Thymus (tissue), 11 donors: ENCODE data around the gene TOP3A. TPM values are rescaled to one million over a fixed set of nuclear protein-coding genes. Genes with fewer than 3 reads are reported as not detected.
"Not testable (repeated sequence)": the region's sequence is repeated elsewhere in the genome, so short reads cannot be mapped to it uniquely, and the experiment has no call there.

Experiments used
- DNase-seq, 9 donors: peaks; one replicate each; pipeline ENCODE4 v3.0.0-alpha.2; 2013; ENCODE audit warnings: low spot score in 9 of 9, low read depth in 6 of 9, missing footprints in 1 of 9
- H3K27ac ChIP-seq, 2 donors: one replicate each; pipeline ENCODE4 v1.5.1; 2013; ENCODE audit warnings: control low read depth in 1 of 2, low read depth in 1 of 2, low read length in 1 of 2, mild to moderate bottlenecking in 1 of 2, moderate library complexity in 1 of 2
- H3K27me3 ChIP-seq, 2 donors: one replicate each; pipeline ENCODE4 v1.5.1; 2013; ENCODE audit warnings: low read length in 1 of 2; ENCODE audit not compliant: control insufficient read depth in 2 of 2, insufficient read depth in 1 of 2
- H3K36me3 ChIP-seq, 2 donors: one replicate each; pipeline ENCODE4 v1.5.1; 2013; ENCODE audit warnings: low read length in 1 of 2, mild to moderate bottlenecking in 1 of 2, moderate library complexity in 1 of 2; ENCODE audit not compliant: control insufficient read depth in 2 of 2, insufficient read depth in 2 of 2
- H3K4me1 ChIP-seq, 2 donors: one replicate each; pipeline ENCODE4 v1.5.1; 2013; ENCODE audit warnings: low read length in 2 of 2; ENCODE audit not compliant: control insufficient read depth in 2 of 2, insufficient read depth in 2 of 2
- H3K4me3 ChIP-seq, 2 donors: one replicate each; pipeline ENCODE4 v1.5.1; 2013; ENCODE audit warnings: low read length in 2 of 2, control low read depth in 1 of 2, mild to moderate bottlenecking in 1 of 2
- H3K9me3 ChIP-seq, 2 donors: one replicate each; pipeline ENCODE4 v1.5.1; 2013; ENCODE audit warnings: low read length in 1 of 2, mild to moderate bottlenecking in 1 of 2; ENCODE audit not compliant: control insufficient read depth in 2 of 2, insufficient read depth in 1 of 2
- WGBS: extraction: QIAGEN DNeasy Blood & Tissue Kit; methylation state at CpG from one replicate; pipeline ENCODE4 v1.1.7; 2013; 5-methylcytosine and 5-hydroxymethylcytosine counted together
- polyA plus RNA-seq: library from polyadenylated mRNA; stranded (reverse); fragments of 200-250 nt; gene quantifications from one replicate; pipeline ENCODE4 v1.2.3, GENCODE V29; 2013
- total RNA-seq: library from RNA; stranded (reverse); fragments of 120-200 nt; gene quantifications from one replicate; pipeline ENCODE4 v1.2.4, GENCODE V29; 2013
- donor health status: healthy.

The TOP3A gene
- total and polyA plus RNA-seq, 2 donors, result 22.6 to 23.5 TPM

GRCh38 chr17:18318771-18319450, 4.1 kb upstream of the TOP3A start:
- Histone ChIP-seq H3K36me3 (peaks cover 32 to 33% of the 10 kb centered on the region in 2 donors), H3K27me3 (no peaks in the 10 kb centered on the region), H3K27ac (no peak overlapping the region), H3K4me1 (peaks cover 14 to 37% of the 10 kb centered on the region in 2 donors), H3K9me3 (peaks cover 0 to 5% of the 10 kb centered on the region in 2 donors), H3K4me3 (no peak overlapping the region)
- DNase-seq, result no peak
- 96% methylated on average over 18 of the region's 18 CpGs for WGBS

GRCh38 chr17:18318117-18318516, 3.3 kb upstream of the TOP3A start:
- Histone ChIP-seq H3K27me3 (no peaks in the 10 kb centered on the region), H3K9me3 (peaks cover 0 to 5% of the 10 kb centered on the region in 2 donors), H3K27ac (no peak overlapping the region), H3K4me1 (peaks cover 21 to 45% of the 10 kb centered on the region in 2 donors), H3K4me3 (no peak overlapping the region), H3K36me3 (peaks cover 24 to 27% of the 10 kb centered on the region in 2 donors)
- no peak for DNase-seq
- 97% methylated on average over 7 of the region's 7 CpGs for WGBS

- no peak for DNase-seq
- 76% methylated on average over 11 of the region's 11 CpGs for WGBS
- Histone ChIP-seq H3K27me3 (no peaks in the 10 kb centered on the region), H3K4me3 (peak overlapping the region; percentile 83 to 99), H3K27ac (peak overlapping the region; percentile 86 to 99), H3K9me3 (peaks cover 0 to 5% of the 10 kb centered on the region in 2 donors), H3K36me3 (peaks cover 25 to 33% of the 10 kb centered on the region in 2 donors), H3K4me1 (peaks cover 27 to 56% of the 10 kb centered on the region in 2 donors)
These were observed 1.2 kb upstream of the TOP3A start for GRCh38 chr17:18315961-18316360.

- peak overlapping the region; percentile 86 to 99 for H3K27ac ChIP-seq
- peaks cover 0 to 5% of the 10 kb centered on the region in 2 donors for H3K9me3 ChIP-seq
- DNase-seq, result peak in 3 of 9 donors; percentile 4 to 13 (median 5)
- 7% methylated on average over 18 of the region's 18 CpGs for WGBS
- peaks cover 27 to 56% of the 10 kb centered on the region in 2 donors for H3K4me1 ChIP-seq
- no peaks in the 10 kb centered on the region for H3K27me3 ChIP-seq
- H3K4me3 ChIP-seq, result peak overlapping the region; percentile 83 to 99
- peaks cover 23 to 33% of the 10 kb centered on the region in 2 donors for H3K36me3 ChIP-seq
These were observed 748 bp upstream of the TOP3A start for GRCh38 chr17:18315562-18315922.

GRCh38 chr17:18314059-18314730, 599 bp downstream of the TOP3A start:
- peak in 5 of 9 donors; percentile 15 to 34 (median 19) for DNase-seq
- Histone ChIP-seq H3K4me1 (peaks cover 22 to 53% of the 10 kb centered on the region in 2 donors), H3K4me3 (peak overlapping the region; percentile 83 to 99), H3K27ac (peak overlapping the region; percentile 86 to 99), H3K36me3 (peaks cover 19 to 32% of the 10 kb centered on the region in 2 donors), H3K9me3 (peaks cover 0 to 5% of the 10 kb centered on the region in 2 donors), H3K27me3 (no peaks in the 10 kb centered on the region)
- under 1% methylated on average over 39 of the region's 39 CpGs for WGBS

GRCh38 chr17:18309202-18309601, 5.6 kb downstream of the TOP3A start:
- peaks cover 15 to 22% of the 10 kb centered on the region in 2 donors for H3K4me1 ChIP-seq
- no peaks in the 10 kb centered on the region for H3K9me3 ChIP-seq
- H3K27ac ChIP-seq, result no peak overlapping the region
- no peak overlapping the region for H3K4me3 ChIP-seq
- DNase-seq, result no peak
- peaks cover 35 to 54% of the 10 kb centered on the region in 2 donors for H3K36me3 ChIP-seq
- no peaks in the 10 kb centered on the region for H3K27me3 ChIP-seq
- 96% methylated on average over 4 of the region's 4 CpGs for WGBS

- H3K4me3 ChIP-seq, DNase-seq, H3K27me3 ChIP-seq, H3K27ac ChIP-seq, H3K4me1 ChIP-seq, H3K9me3 ChIP-seq: not testable (repeated sequence)
- peaks cover 69 to 83% of the 10 kb centered on the region in 2 donors for H3K36me3 ChIP-seq
- WGBS, result 97% methylated on average over 13 of the region's 13 CpGs
These were observed 11.6 kb downstream of the TOP3A start for GRCh38 chr17:18303206-18303605.

GRCh38 chr17:18300725-18301480, 13.9 kb downstream of the TOP3A start:
- 96% methylated on average over 8 of the region's 8 CpGs for WGBS
- Histone ChIP-seq H3K27me3 (no peaks in the 10 kb centered on the region), H3K9me3 (no peaks in the 10 kb centered on the region), H3K4me3 (no peak overlapping the region), H3K4me1 (no peaks in the 10 kb centered on the region), H3K27ac (no peak overlapping the region), H3K36me3 (peaks cover 59 to 70% of the 10 kb centered on the region in 2 donors)
- DNase-seq, result no peak

- WGBS, result 97% methylated on average over 27 of the region's 30 CpGs
- H3K9me3 ChIP-seq, H3K4me3 ChIP-seq, H3K27me3 ChIP-seq, H3K27ac ChIP-seq, DNase-seq, H3K4me1 ChIP-seq: not testable (repeated sequence)
- H3K36me3 ChIP-seq, result peaks cover 54 to 61% of the 10 kb centered on the region in 2 donors
These were observed 16.7 kb downstream of the TOP3A start for GRCh38 chr17:18298061-18298460.
